ENCODE measurements around the gene IL17REL. TPM values are rescaled to one million over a fixed set of nuclear protein-coding genes. Genes with fewer than 3 reads are reported as not detected.

Gene IL17REL
- total RNA-seq, 3 donors from 2014 or later, result not detected

DNA sequence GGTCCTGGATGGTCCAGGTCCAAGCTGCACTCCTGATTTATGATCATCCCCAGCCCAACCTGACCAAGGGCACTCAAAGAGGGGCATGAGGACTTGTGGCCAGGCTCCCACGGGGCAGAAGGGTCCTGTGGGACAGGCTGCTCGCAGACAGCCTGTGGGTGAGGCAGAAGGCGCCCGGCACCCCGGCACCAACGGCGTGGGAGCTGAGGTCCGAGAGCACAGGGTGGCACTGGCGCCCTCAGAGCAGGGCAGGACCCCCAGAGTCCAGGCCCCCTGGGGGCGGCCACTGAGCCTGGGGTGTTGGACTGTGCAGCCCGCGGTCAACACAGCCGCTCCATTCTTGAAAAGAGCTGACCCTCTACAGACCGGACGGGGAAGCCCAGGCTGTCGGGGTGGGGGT is 3.3 kb downstream of the IL17REL start:
- Histone ChIP-seq H3K9me3 (no peaks in the 10 kb centered on the region), H3K36me3 (no peaks in the 10 kb centered on the region), H3K27ac (no peak overlapping the region), H3K4me3 (no peak overlapping the region), H3K27me3 (peaks cover 9 to 43% of the 10 kb centered on the region in 2 donors), H3K4me1 (peaks cover 0 to 7% of the 10 kb centered on the region in 2 donors)
- no peak for DNase-seq (ENCODE audit: low spot score in 2 of 2)
- intact Hi-C loops (cut with DNase I; ENCODE audit: low total_unique reads), result no loop called here
- TF ChIP-seq POLR2AphosphoS5 (IDR thresholded peaks at IDR 0.05) (no peak), POLR2A (IDR thresholded peaks at IDR 0.05) (no peak)
- TF ChIP-seq, protein P1, sequence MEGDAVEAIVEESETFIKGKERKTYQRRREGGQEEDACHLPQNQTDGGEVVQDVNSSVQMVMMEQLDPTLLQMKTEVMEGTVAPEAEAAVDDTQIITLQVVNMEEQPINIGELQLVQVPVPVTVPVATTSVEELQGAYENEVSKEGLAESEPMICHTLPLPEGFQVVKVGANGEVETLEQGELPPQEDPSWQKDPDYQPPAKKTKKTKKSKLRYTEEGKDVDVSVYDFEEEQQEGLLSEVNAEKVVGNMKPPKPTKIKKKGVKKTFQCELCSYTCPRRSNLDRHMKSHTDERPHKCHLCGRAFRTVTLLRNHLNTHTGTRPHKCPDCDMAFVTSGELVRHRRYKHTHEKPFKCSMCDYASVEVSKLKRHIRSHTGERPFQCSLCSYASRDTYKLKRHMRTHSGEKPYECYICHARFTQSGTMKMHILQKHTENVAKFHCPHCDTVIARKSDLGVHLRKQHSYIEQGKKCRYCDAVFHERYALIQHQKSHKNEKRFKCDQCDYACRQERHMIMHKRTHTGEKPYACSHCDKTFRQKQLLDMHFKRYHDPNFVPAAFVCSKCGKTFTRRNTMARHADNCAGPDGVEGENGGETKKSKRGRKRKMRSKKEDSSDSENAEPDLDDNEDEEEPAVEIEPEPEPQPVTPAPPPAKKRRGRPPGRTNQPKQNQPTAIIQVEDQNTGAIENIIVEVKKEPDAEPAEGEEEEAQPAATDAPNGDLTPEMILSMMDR (IDR thresholded peaks at IDR 0.05), result no peak

DNA sequence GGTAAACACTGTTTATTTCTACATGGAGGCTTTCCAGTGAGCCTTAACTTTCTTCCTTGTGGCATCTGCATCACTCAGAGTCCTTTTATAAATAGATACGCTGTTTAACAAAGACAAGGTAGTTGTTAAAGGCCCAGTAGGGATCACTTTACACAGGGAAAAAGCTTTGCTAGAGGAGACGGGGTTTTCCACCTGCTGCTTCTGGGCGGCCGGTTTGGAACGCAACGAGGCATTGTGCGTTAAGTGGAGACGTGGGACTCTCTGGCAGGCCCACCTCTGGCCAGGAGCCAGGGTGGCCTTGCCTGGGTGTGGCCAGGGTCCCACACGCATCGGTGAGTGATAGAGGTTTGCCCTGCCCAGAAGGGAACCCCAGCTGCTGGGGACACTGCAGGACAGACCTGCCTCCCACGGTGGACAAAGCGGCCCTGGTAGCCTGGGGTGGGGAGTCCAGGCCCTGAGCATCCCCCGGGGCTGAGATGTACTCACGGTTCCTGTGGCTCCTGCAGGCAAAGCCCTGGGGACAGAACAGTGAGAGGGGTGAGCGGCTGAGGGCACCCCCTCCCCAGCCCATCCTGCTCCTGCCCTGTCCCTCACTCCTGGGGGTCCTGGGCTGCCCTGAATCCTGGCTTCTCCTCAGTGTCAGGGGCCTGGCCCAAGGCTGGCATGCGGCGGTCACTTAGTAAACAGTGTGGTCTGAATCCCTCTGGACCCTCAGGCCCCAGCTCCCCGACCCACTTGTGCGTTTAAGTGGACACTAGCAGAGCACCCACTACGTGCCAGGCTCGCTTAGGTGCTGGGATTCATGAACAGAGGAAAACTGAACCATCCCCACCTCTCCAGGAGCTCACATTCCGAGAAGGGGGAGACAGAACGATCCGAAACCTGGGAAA is 4.2 kb downstream of the IL17REL start:
- Histone ChIP-seq H3K27me3 (peaks cover 8 to 37% of the 10 kb centered on the region in 2 donors), H3K36me3 (no peaks in the 10 kb centered on the region), H3K4me3 (no peak overlapping the region), H3K9me3 (no peaks in the 10 kb centered on the region), H3K4me1 (peaks cover 0 to 7% of the 10 kb centered on the region in 2 donors), H3K27ac (peak overlapping the region; percentile 57 to 61)
- intact Hi-C loops (cut with DNase I; ENCODE audit: low total_unique reads), result no loop called here
- no peak for DNase-seq (ENCODE audit: low spot score in 2 of 2)
- TF ChIP-seq POLR2AphosphoS5 (IDR thresholded peaks at IDR 0.05) (no peak), POLR2A (IDR thresholded peaks at IDR 0.05) (no peak)
- TF ChIP-seq, protein P1 (IDR thresholded peaks at IDR 0.05), result no peak

DNA sequence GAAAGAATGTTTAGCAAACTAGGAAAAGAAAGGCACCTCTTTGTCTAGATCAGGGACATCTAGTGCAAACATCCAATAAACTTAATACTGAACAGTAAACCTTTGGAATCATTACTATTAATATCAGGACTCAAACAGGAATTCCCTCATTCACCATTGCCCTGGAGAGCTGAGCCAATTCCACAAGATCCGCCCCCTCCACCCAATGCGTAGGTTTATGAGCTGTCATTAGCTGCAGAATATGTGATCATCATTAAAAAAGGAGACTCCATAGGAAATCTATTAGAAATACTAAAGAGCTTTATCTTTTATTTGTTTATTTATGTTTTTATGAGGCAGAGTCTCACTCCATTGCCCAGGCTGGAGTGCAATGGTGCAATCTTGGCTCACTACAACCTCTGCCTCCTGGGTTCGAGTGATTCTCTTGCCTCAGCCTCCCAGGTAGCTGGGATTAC is 5.5 kb downstream of the IL17REL start:
- DNase-seq (ENCODE audit: low spot score in 2 of 2), result no peak
- TF ChIP-seq POLR2A (IDR thresholded peaks at IDR 0.05) (no peak), POLR2AphosphoS5 (IDR thresholded peaks at IDR 0.05) (no peak)
- TF ChIP-seq, protein P1 (IDR thresholded peaks at IDR 0.05), result no peak
- intact Hi-C loops (cut with DNase I; ENCODE audit: low total_unique reads), result no loop called here

DNA sequence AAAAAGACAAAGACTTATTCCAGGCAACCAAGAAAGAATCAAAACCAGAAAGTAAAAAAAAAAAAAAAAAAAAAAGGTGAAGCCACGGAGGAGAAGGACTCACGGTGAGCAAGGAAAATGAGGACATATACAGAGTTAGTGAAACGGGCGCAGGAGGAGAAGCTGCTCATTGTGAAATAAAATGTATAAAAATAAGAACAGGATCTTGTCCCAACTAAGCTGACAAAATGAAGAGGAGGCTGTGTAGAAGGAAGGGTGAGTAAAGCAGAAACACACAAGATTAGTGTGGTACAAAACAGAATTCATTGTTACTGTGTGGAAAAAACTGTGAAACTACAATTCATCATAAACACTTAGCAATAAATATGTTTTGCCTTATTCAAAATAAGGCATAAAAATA is 7.6 kb downstream of the IL17REL start:
- H3K36me3 ChIP-seq, result no peaks in the 10 kb centered on the region
- no peak for DNase-seq (ENCODE audit: low spot score in 2 of 2)
- no peaks in the 10 kb centered on the region for H3K9me3 ChIP-seq
- no peaks in the 10 kb centered on the region for H3K4me1 ChIP-seq
- no peak overlapping the region for H3K27ac ChIP-seq
- H3K27me3 ChIP-seq, result peaks cover 0 to 12% of the 10 kb centered on the region in 2 donors
- intact Hi-C loops (cut with DNase I; ENCODE audit: low total_unique reads), result no loop called here
- H3K4me3 ChIP-seq, result no peak overlapping the region
- TF ChIP-seq POLR2A (IDR thresholded peaks at IDR 0.05) (no peak), POLR2AphosphoS5 (IDR thresholded peaks at IDR 0.05) (no peak)
- TF ChIP-seq, protein P1 (IDR thresholded peaks at IDR 0.05), result no peak

More for the DNA sequence above, 5.5 kb downstream of the IL17REL start:
- Histone ChIP-seq H3K4me1 (peaks cover 0 to 7% of the 10 kb centered on the region in 2 donors), H3K4me3 (no peak overlapping the region), H3K27me3 (peaks cover 8 to 24% of the 10 kb centered on the region in 2 donors), H3K27ac (no peak overlapping the region), H3K36me3 (no peaks in the 10 kb centered on the region), H3K9me3 (no peaks in the 10 kb centered on the region)

DNA sequence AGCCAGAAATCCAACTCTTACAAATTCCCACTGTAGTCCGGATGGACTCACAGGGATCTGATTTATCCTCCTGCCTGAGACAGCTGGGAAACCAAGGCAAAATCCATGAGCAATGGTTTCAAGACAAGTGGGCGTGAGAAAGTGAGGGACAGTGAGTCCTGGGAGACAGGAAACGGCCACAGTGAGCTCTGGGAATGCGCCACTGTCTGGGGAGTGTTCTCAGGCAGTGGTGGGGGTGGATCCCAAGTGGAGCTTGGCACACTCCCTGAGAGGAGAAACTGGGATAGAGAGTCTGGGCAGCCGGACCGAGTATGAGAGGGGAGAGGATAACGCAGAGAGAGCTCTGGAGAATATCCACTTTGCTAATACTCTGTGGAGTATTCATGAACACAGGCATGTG is 9.8 kb downstream of the IL17REL start:
- intact Hi-C loops (cut with DNase I; ENCODE audit: low total_unique reads), result no loop called here
- Histone ChIP-seq H3K27ac (no peak overlapping the region), H3K4me1 (no peaks in the 10 kb centered on the region), H3K36me3 (no peaks in the 10 kb centered on the region), H3K4me3 (no peak overlapping the region), H3K27me3 (peaks cover 0 to 18% of the 10 kb centered on the region in 2 donors), H3K9me3 (no peaks in the 10 kb centered on the region)
- no peak for DNase-seq (ENCODE audit: low spot score in 2 of 2)
- TF ChIP-seq, protein P1 (IDR thresholded peaks at IDR 0.05), result no peak
- TF ChIP-seq POLR2AphosphoS5 (IDR thresholded peaks at IDR 0.05), result no peak
- TF ChIP-seq POLR2A (IDR thresholded peaks at IDR 0.05), result no peak
